Smooth muscle cell (in vitro differentiated cells): ENCODE measurements around the gene LHFPL2. TPM values are rescaled to one million over a fixed set of nuclear protein-coding genes. Genes with fewer than 3 reads are reported as not detected.

Source experiments
- DNase-seq: peaks from one replicate; lab custom pipeline; 2025; ENCODE audit not compliant: unreplicated experiment; lab: John Stamatoyannopoulos, UW
- H2AFZ ChIP-seq: fragments of 200-600 bp; sonication (generic); 2 replicates; pipeline ENCODE4 v1.6.0; 2016; ENCODE audit warnings: antibody characterized with exemption, low read depth, mild to moderate bottlenecking
- H3F3A ChIP-seq: fragments of 200-600 bp; sonication (generic); 2 replicates; pipeline ENCODE4 v1.6.0; 2017; ENCODE audit warnings: antibody characterized with exemption, low read depth
- H3K27ac ChIP-seq: fragments of 200-600 bp; sonication (generic); 2 replicates; pipeline ENCODE4 v1.5.1; 2016; ENCODE audit warnings: low read depth, mild to moderate bottlenecking
- H3K27me3 ChIP-seq: fragments of 200-600 bp; sonication (generic); 2 replicates; pipeline ENCODE4 v1.6.1; 2016; ENCODE audit warnings: low read depth, mild to moderate bottlenecking
- H3K36me3 ChIP-seq: fragments of 200-600 bp; sonication (generic); 2 replicates; pipeline ENCODE4 v1.5.1; 2016; ENCODE audit warnings: low read depth
- H3K4me1 ChIP-seq: fragments of 200-600 bp; sonication (generic); 2 replicates; pipeline ENCODE4 v1.5.1; 2016; ENCODE audit warnings: low read depth
- H3K4me2 ChIP-seq: fragments of 200-600 bp; sonication (generic); 2 replicates; pipeline ENCODE4 v1.6.0; 2016; ENCODE audit warnings: mild to moderate bottlenecking
- H3K4me3 ChIP-seq: fragments of 200-600 bp; sonication (generic); 2 replicates; pipeline ENCODE4 v1.5.1; 2016; ENCODE audit warnings: mild to moderate bottlenecking
- H3K79me2 ChIP-seq: fragments of 200-600 bp; sonication (generic); 2 replicates; pipeline ENCODE4 v1.6.0; 2016; ENCODE audit warnings: low read depth, mild to moderate bottlenecking
- H3K9ac ChIP-seq: fragments of 200-600 bp; sonication (generic); 2 replicates; pipeline ENCODE4 v1.6.0; 2016; ENCODE audit warnings: low read depth
- H3K9me3 ChIP-seq: fragments of 200-600 bp; sonication (generic); replicated peaks from 2 replicates; pipeline ENCODE4 v1.5.1; 2016; ENCODE audit warnings: low read depth
- H4K20me1 ChIP-seq: fragments of 200-600 bp; sonication (generic); 2 replicates; pipeline ENCODE4 v1.6.0; 2016; ENCODE audit warnings: low read depth
- CTCF ChIP-seq: fragments of 200-600 bp; sonication (generic); IDR thresholded peaks from 2 replicates; pipeline ENCODE4 v1.5.1; 2017; ENCODE audit warnings: borderline replicate concordance, mild to moderate bottlenecking, antibody characterized with exemption; ENCODE audit not compliant: insufficient read depth, poor library complexity, severe bottlenecking
- WGBS: methylation state at CpG from one replicate; pipeline ENCODE4 v1.1.7; 2016; ENCODE audit warnings: low lambda C conversion rate; 5-methylcytosine and 5-hydroxymethylcytosine counted together
- polyA plus RNA-seq: library from polyadenylated mRNA; unstranded; fragments of >200 nt; fragmentation: Nextera tagmentation; extraction: Ambion mirVana; gene quantifications from 2 replicates; pipeline ENCODE4 v1.2.1, GENCODE V29; 2016
- total RNA-seq: library from RNA; depleted of rRNA; stranded (reverse); fragments of >200 nt; gene quantifications from 2 replicates; pipeline ENCODE4 v1.2.3, GENCODE V29; 2014

LHFPL2 gene
- total and polyA plus RNA-seq, 2 experiments from 2014 or later = 13.4 to 18.6 TPM

- peaks cover 27% of the 10 kb centered on the region for H3K79me2 ChIP-seq
- peak; percentile 13 for TF ChIP-seq CTCF
- H3K27ac ChIP-seq = peak overlapping the region; percentile 76
- H3K36me3 ChIP-seq = no peaks in the 10 kb centered on the region
- DNase-seq = no peak
- H3K4me1 ChIP-seq = peaks cover 17% of the 10 kb centered on the region
- 51% methylated on average over 7 of the region's 7 CpGs for WGBS
- peaks cover 35% of the 10 kb centered on the region for H4K20me1 ChIP-seq
- peak overlapping the region; percentile 25 for H3K9ac ChIP-seq
- H2AFZ ChIP-seq = no peak overlapping the region
- peaks cover 14% of the 10 kb centered on the region for H3F3A ChIP-seq
- no peaks in the 10 kb centered on the region for H3K27me3 ChIP-seq
- H3K4me3 ChIP-seq = no peak overlapping the region
- peak overlapping the region; percentile 76 for H3K4me2 ChIP-seq
- H3K9me3 ChIP-seq = no peaks in the 10 kb centered on the region
Observed at GRCh38 chr5:78540335-78541085, 108.1 kb downstream of the LHFPL2 start.

GRCh38 chr5:78538240-78538850 lies 110.2 kb downstream of the LHFPL2 start:
- H3F3A ChIP-seq = peaks cover 15% of the 10 kb centered on the region
- no peaks in the 10 kb centered on the region for H3K27me3 ChIP-seq
- peaks cover 21% of the 10 kb centered on the region for H3K4me1 ChIP-seq
- no peak for TF ChIP-seq CTCF
- no peak for DNase-seq
- no peak overlapping the region for H3K4me3 ChIP-seq
- no peak overlapping the region for H3K4me2 ChIP-seq
- 92% methylated on average over 3 of the region's 3 CpGs for WGBS
- H4K20me1 ChIP-seq = peaks cover 17% of the 10 kb centered on the region
- H3K9ac ChIP-seq = no peak overlapping the region
- no peak overlapping the region for H2AFZ ChIP-seq
- H3K9me3 ChIP-seq = no peaks in the 10 kb centered on the region
- H3K79me2 ChIP-seq = peaks cover 32% of the 10 kb centered on the region
- no peak overlapping the region for H3K27ac ChIP-seq
- H3K36me3 ChIP-seq = no peaks in the 10 kb centered on the region

GRCh38 chr5:78537821-78538220 lies 110.8 kb downstream of the LHFPL2 start:
- no peak overlapping the region for H3K9ac ChIP-seq
- no peaks in the 10 kb centered on the region for H3K9me3 ChIP-seq
- peaks cover 14% of the 10 kb centered on the region for H4K20me1 ChIP-seq
- no peaks in the 10 kb centered on the region for H3K27me3 ChIP-seq
- TF ChIP-seq CTCF = peak; percentile 47
- no peak overlapping the region for H3K4me2 ChIP-seq
- WGBS = 57% methylated on average over 5 of the region's 5 CpGs
- no peaks in the 10 kb centered on the region for H3K36me3 ChIP-seq
- peaks cover 21% of the 10 kb centered on the region for H3K4me1 ChIP-seq
- H3K4me3 ChIP-seq = no peak overlapping the region
- no peak for DNase-seq
- H2AFZ ChIP-seq = no peak overlapping the region
- no peak overlapping the region for H3K27ac ChIP-seq
- H3K79me2 ChIP-seq = peaks cover 32% of the 10 kb centered on the region
- peaks cover 18% of the 10 kb centered on the region for H3F3A ChIP-seq
